ENCODE results near the gene GOLGA7B.
"Not testable (repeated sequence)": the region's sequence is repeated elsewhere in the genome, so short reads cannot be mapped to it uniquely, and the experiment has no call there.

The GOLGA7B gene

DNA sequence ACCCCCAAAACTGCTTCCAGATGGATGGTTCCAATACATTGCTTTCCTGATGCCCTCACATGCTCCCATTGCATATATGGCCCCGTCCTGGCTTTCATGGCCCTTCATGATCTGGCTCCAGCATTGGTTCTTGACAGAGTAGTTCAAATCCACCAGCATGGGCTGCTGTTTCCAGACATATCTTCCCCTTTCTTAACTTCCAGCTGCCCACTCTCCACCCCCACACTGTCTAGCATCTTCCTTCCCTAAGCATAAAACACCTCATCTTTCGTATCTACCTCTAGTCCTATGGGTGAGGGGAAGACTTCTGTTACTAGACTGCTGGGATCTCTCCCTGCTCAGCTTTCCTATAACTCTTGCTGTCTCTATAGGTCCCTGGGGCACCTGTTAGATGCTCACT is 13.2 kb upstream of the GOLGA7B start:
- DNase-seq = no peak

DNA sequence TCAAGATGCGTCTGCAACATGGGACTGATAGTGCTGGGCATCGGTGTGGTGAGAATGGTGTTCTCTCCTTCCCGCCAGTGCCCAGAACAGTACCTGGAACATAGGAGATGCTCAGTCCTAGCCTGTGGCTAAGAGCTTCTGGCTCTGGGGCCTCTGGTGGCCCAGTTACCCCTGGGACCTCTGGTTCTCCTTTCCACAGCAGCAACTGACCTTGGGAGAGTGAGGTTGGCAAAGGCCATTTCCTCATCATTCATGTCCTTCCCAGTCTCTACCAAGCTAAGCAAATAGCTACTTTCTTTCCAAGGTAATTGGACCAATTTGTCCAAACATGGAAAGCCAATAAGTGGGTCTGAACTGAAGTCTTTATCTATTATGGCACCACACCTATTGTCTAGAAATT is 11.6 kb upstream of the GOLGA7B start:
- DNase-seq = no peak

DNA sequence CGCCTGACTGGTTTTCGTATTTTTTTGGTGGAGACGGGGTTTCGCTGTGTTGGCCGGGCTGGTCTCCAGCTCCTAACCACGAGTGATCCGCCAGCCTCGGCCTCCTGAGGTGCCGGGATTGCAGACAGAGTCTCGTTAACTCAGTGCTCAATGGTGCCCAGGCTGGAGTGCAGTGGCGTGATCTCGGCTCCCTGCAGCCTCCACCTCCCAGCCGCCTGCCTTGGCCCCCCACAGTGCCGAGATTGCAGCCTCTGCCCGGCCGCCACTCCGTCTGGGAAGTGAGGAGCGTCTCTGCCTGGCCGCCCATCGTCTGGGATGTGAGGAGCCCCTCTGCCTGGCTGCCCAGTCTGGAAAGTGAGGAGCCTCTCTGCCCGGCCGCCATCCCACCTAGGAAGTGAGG is 8.5 kb upstream of the GOLGA7B start:
- DNase-seq = not testable (repeated sequence)

DNA sequence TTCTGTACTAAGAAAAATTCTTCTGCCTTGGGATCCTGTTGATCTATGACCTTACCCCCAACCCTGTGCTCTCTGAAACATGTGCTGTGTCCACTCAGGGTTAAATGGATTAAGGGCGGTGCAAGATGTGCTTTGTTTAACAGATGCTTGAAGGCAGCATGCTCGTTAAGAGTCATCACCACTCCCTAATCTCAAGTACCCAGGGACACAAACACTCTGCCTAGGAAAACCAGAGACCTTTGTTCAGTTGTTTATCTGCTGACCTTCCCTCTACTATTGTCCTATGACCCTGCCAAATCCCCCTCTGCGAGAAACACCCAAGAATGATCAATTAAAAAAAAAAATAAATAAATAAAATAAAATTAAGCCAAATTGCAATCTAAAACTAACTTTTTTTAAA is 7.5 kb upstream of the GOLGA7B start:
- DNase-seq = not testable (repeated sequence)

DNA sequence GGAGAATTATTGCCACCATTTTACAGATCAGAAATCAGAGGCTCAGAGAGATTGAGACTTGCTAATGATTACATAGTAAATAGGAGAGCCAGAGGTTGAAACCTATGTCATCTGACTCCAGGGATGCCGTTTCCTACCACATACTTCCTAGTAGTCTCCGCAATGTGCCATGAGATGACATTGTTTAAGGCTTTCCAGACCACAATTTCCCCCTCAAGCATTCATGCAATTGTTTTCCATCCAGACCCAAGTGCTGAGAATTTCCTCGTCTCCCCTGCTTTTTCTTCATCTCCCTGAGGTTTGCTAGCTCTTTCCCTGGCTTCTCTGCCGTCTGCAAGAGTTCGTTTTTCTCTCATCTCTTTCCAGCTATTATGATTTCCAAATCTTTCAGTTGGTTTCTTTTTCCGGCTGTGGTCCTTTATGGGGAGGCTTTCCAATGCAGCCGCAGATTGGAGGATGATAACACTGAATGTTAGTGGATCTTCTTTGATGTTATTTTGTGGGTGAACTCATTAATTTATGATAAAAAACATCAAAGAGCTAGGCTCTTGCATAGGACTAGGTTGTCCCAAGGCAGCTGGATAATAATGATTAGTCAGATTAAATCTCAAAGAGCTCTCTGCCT is 6.9 kb upstream of the GOLGA7B start:
- DNase-seq = no peak

DNA sequence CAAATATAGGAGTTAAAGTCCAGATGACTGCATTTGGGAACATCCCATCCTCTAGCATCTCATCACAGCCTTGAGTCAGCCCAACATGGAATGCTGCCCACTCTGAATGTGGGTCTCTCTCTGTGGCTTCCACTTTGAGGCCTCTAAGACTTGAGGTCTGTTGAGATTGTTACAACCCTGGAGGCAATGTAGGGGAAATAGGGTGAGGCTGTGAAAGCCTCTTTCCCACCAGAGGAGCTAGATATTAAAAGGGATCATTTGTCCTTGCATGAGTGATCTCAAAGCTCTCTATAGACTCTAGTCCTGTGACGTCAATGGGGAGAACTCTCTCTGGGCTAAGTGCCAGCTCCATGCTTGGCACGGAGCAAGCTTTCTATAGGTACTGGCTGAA is 6.4 kb upstream of the GOLGA7B start:
- DNase-seq = no peak

DNA sequence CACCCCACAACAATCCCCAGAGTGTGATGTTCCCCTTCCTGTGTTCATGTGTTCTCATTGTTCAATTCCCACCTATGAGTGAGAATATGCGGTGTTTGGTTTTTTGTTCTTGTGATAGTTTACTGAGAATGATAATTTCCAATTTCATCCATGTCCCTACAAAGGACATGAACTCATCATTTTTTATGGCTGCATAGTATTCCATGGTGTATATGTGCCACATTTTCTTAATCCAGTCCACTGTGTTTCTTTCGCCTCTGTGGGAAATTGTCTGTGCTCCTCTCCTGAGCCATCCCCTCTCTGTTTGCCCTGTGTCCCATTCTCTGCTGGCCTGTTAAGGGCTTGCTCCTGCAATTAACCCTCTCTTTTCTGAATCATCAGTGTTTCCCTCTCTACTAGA is 5.7 kb upstream of the GOLGA7B start:
- not testable (repeated sequence) for DNase-seq

DNA sequence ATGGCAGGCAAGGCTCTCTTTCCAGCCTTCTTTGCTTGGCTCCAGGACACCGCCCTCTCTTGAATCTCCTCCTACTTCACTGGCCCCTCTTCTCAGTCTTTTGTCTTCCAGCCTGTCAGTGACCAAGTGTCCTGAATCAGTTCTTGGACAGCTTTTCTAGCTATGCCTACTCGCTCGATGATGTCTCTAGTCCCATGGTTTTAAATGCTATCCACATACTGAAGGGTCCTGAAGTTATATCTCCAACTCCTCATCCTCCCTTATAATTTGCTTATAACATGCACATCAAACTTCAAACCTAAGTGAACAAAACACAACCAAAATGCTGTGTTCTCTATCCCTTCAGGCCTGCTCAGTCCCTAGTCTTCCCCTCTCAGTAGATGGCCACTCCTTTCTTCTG is 5.0 kb upstream of the GOLGA7B start:
- DNase-seq = no peak

DNA sequence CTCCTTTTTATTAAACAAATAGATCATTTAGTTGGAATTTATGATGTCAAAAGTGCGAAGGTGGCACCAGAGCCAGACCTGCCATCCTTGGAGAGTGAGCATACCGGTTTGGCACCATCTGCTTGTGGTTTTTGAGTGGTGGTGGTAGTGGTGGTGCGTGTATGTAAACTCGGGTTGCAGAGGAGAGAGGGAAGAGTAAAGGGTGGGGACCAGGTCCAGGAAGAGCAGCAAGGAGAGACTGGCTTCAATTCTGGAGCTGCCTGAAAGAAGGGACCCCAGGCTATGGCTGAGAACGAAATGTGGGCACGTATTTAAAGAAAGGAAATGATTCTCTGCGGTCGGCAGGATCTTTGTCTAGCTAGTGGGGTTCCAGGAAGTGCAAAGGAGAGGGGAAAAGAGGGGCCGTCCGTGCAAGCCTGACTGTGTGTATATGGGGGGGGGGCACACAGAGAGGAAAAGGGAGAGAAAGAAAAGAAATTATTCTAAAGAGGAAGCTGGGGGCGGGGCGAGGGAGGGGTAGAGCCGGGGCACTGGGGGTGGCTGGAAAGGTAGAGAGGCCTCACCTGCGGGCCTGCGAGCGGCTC is 448 bp upstream of the GOLGA7B start:
- peak in 1 of 2 donors; percentile 18 for DNase-seq

DNA sequence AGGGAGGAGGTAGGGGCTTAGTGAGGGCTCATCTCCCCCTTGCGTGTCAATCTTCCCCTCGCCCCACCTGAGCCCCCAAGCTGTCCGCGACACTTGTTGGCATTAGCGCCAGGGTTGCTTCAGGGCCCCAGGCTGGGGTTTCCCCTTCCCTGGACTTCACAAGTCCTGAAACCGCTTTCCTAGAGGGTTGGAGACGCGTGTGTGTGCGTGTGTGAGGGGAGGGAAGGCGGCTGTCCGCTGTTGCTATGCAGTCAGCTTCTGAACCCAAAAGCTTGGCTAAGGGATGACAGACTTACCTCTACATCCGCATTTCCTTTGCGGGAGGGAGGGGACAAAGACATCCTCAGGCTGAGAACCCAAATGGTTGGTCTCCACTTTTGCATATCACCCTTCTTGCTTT is 803 bp downstream of the GOLGA7B start:
- peak in 1 of 2 donors; percentile 29 for DNase-seq

DNA sequence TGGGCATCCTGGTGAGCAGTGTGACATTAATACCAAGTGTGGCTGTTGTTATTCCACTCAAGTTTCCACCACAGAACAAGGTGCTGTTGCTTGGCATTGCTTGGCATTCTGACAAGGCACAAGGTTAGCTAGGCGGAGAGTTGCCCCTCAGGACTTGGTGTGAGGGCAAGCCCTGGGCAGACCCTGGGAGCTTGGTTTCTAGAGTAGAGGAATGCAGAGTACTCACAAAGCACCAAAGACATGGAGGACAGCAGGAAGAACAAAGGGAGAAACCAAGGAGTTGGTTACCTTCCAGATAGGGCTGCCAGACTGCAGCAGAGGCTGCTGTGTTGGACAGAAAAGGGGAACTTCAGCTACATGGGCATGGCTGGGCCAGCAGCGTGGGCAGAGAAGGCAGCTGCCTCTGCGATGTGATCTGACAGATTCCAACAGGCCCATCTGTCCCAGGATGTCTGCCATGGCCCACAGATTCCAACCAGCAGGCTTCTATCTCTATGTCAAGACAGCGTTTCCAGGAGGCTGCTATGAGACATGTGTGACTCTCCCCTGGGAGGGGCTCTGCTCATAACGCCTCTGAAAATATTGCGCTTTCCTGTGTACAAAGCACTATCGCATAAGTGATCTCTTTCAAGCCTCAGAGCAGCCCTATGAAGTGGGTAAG is 1.8 kb downstream of the GOLGA7B start:
- peak in 1 of 2 donors; percentile 47 for DNase-seq

DNA sequence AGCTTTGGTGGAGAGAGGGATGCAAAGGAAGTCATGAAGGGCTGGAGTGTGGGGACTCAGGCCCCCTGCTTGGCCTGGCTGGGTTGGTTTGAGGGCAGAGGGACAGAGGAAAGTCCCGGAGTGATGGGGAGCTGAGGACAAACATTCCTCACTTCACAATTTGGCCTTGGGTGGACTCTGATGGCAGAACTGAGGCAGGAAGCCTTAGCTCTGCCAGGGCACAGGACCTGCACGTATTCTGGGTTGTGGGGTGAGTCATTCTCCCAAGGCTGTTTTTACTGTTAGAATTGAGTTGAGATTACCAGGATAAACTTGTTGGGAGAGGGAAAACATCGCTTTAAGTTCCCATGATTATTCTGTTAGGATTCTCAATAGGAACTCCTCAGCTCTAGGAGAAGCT is 2.6 kb downstream of the GOLGA7B start:
- DNase-seq = no peak

DNA sequence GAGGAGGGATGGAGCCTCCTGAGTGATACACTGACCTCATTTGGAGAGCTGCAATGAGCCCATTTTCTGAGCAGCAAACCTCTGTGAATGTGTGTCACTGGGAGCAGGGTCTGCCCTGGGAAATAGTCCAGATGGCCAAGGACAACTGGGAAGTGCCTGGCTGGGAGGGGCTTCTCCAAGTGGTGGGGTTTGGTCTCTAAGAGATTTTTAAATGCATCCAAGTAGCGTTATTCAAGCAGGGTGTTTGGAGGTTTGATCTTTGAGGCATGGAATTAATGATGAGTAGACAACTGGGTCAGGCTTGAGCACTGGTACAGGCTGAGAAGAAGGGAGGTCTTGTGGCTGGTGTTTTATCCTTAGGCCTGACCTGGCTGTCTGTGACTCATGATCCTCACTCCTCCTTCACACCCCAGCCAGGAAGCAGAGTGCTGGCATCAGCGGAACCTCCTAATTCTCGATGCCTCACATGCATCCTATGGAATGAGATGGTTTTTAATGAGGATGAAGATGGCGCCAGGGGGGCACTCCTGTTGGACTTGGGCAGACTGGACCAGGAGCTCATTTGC is 3.3 kb downstream of the GOLGA7B start:
- no peak for DNase-seq

DNA sequence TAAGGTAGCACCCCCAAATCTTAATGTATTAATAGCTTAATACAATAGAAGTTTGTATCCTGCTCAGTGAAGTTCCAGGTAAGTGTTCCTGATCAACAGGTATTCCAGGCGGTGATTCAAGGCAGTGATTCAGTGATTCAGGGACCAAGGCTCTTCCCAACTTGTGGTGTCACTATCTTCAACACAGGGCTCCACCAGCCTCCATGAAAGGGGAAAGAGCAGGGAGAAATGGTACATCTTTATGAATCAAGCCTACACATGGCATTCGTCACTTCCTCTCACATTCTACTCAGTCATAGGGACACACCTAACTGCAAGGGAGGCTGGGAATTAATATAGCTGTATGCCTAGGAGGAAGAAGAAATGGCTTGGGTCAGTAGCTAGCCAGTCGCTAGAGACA is 5.1 kb downstream of the GOLGA7B start:
- no peak for DNase-seq

DNA sequence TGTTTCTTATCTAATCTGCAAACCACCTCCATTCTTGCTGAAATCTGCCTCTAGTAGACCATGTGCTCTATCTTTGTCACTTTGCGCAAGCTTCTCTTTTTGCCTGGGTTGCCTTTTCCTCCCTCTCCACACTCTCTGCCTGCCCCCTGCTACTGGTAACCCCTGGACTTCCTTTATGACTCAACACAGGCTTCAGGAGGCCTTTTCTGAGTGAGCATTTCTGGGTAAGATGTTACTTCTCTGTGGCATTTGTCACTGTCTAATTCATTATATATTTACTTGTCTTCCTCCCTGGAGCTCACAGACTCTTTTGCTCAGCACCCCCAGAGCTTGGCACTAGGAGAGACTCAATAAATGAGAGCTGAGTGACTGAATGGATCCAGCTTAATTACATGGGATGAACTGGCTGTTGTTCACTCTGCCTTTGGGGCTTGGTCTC is 8.4 kb downstream of the GOLGA7B start:
- peak in 1 of 2 donors; percentile 9 for DNase-seq

DNA sequence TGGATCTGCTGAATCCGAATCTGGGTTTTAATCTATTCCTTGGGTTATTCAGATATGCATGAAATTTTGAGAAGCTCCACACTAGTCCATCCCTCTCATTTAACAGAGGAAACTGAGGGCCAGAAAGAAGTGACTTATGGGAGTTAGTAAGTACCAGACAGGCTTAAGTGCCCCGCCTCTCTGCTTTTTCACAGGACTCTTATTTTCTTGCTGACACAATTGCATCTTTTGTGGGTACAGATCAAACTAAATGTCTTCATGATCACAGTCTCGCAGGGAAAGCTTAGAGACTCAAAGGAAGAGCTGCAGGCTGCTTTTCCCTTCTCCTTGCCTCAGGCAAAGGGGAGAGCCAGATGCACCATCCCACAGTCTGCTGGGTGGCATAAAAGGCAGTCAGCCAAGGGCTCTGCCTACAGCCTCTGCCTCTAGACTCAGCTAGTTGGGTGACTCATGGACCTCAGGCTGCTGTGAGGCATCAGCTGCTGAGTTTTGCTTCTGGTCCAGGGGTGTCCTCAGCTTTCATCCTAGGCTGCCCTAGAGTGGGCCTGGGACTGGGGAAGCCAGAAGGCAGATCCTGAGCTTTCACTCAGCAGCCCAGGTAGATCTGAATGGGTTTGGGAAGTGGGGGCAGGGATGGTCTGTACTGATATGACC is 11.6 kb downstream of the GOLGA7B start:
- no peak for DNase-seq

DNA sequence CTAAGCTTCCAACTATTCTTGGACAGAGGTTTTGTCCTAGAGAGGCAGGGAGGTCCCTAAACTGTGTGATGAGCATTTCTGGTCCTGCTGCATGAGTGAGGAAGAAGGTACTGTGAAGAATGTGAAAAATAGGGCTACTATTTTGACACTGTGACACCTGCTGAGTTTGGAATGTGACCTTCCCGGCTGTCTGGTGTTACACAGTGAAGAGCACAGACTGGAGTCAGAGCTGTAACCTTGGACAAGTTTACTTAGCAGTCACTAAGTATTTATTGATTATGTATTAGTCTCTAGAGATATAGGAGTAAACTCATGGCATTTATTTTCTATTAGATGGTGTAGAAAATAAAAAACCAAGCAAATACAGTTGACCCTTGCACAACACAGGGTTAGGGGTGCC is 12.3 kb downstream of the GOLGA7B start:
- DNase-seq = no peak

DNA sequence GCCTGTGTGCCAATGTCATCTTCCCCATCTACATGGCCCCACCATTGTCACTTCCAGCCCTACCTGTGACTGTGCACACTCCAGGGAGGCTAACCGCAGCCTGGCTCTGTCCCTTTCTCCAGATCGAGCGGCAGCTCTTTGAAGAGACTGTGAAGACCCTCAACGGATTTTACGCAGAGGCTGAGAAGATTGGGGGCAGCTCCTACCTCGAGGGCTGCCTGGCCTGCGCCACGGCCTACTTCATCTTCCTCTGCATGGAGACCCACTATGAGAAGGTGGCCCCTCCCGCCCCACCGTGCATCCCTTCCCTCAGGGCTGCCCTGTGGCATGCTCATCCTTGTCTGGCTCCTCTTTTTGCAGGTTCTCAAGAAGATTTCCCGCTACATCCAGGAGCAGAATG is 14.2 kb downstream of the GOLGA7B start:
- DNase-seq = no peak

DNA sequence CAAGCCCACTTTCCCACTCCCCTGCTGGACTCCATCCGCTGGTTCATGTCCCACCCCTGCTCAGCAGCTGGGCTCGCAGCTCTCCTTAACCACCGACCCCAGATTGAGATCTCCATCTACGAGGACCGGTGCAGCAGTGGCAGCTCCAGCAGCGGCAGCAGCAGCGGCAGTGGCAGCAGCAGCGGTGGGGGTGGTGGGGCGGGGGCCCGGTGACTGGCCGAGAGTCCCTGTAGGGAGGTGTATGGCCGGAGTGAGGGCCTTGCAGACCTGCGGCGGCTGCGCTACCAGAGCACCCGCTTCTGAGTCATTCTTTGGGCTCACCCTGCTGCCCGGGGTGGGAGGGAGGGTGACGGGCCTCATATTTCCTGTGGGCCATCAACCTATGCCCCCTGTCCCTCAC is 15.8 kb downstream of the GOLGA7B start:
- DNase-seq = no peak

DNA sequence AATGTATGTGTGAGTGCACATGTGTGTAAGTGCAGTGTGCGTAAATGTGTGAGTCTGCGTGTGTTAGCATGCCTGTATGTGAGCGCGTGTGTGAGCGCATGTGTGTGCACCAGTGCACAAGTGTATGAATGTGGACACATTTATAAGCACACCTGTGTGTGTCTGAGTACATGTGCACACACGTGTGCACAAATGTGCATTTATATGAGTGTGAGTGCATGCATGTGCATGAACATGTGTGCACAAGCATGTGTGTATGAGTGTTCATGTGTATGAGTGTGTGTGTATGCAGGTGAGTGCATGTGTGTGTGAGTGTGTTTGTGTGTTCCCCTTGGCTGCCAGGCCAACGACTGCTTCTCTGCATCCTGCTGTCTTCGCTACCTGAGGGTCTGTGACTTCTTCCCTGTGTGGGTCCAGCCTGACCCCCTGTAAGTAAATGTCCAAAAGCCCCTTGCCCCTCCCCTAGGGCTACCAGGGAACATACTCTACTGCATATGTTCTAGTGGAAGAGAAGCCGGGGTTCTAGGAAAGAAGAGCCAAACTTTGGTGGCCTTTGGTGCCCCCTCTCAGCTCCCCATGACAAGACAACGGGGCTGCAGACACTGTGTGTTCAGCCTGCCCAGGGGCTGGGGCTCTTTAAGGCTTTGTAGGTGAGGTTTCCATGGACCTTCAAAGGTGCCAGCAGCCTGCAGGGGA is 17.0 kb downstream of the GOLGA7B start:
- no peak for DNase-seq

DNA sequence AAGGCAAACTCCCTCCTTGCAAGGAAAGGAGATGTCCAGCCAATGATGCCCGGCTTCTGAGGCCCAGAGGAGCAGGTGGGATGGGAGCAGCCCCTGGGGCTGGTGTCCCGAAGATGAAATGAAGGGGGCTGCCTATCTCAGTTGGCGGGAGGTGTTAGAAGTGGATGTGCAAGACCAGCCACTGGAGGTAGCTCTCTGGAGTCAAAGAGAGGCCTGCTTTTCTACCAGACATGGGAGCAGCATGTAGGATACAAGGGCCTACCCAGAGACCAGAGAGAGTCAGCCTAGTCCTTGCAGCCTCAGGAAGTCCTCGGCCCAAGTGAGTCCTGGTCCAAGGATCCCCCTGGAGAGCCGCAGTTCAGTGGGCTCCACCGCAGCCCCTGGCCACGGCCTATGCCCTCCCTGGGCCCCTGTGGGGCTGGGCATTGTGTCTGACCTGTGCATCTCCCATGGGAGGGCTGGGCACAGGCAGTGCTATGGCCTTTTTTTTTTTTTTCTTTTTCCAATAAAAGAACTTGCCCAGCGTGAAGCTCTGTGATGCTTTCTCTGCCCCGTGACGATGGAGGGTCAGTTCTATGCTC is 17.7 kb downstream of the GOLGA7B start:
- no peak for DNase-seq

DNA sequence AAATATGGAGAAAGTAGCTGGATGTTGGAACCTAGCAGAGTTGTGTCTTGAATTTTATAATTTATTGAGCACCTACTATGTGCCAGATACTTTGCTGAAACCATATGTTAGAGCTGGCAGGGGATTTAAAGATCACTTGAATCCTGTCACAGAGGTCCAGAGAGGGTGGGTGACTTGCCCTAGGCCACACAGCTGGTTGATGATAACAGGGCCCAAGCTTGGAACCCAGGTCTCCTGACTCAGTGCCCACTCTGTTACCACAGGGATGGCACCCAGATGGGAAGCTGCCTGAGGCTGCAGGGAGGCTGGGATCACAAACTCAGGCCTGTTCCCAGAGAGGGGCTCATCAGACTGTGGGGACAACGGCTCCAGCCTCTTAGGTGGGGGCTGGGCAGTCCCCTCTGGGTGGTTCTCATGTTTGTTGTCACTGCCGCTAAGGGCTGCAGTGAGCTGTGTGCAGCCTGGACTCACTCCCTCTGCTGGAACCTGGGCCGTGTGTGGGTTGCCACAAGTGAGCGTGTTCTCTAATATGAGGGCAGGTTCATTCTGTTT is 18.6 kb downstream of the GOLGA7B start:
- no peak for DNase-seq
